Measurements from ENCODE around the gene USP5.
"Not testable (repeated sequence)": the region's sequence is repeated elsewhere in the genome, so short reads cannot be mapped to it uniquely, and the experiment has no call there.

The USP5 gene

DNA sequence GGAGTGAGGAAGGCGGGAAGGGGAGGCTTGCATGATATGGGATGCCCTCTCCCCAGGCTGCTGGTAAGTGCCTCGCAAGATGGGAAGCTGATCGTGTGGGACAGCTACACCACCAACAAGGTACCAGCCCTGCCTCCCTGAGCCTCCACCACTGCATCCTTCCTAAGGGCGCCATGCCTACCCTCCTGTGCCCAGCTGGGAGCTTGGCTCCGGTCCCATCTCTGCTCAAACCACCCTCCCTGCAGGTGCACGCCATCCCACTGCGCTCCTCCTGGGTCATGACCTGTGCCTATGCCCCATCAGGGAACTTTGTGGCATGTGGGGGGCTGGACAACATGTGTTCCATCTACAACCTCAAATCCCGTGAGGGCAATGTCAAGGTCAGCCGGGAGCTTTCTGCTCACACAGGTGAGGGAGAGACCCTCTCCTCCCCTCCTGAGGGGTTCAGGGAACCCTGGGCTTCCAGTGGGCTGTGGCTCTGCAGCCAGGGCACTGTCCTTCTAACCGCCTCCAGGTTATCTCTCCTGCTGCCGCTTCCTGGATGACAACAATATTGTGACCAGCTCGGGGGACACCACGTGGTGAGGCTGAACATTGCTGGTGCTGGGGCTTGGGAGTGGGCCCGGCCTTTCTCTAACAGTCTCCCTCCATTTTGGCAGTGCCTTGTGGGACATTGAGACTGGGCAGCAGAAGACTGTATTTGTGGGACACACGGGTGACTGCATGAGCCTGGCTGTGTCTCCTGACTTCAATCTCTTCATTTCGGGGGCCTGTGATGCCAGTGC, 8.6 kb upstream of the USP5 start:
- no peak for DNase-seq

DNA sequence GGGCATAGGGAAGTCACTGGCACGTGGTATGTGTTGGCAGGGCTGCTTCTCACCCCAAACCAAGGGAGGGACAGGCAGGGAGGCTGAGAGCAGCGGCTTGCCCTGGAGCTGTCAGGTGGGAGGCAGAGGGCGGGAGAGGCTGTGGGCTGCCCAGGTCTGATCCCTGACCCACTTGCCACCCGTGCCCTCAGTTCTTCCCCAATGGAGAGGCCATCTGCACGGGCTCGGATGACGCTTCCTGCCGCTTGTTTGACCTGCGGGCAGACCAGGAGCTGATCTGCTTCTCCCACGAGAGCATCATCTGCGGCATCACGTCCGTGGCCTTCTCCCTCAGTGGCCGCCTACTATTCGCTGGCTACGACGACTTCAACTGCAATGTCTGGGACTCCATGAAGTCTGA, 6.6 kb upstream of the USP5 start:
- no peak for DNase-seq

DNA sequence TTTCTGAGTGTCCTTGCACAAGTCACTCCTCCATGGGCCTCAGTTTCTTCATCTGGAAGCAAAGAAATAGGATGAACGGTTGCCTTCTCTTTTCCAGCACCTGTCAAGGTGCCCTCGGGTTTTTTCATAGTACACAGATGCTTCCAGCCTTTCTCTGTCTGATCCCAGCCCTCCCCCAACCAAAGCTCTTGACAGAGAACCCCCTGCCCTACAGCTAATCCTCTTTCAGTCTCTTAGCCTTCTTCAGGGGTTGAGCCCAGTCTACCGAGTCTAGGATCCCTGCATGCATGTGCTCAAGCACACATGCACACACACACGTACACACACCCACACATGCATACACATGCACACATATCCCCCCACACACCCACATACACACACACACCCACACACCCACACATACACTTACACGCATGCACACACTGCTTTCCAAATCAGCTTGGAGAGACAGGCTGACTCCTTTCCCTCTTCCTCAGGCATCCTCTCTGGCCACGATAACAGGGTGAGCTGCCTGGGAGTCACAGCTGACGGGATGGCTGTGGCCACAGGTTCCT, 5.6 kb upstream of the USP5 start:
- no peak for DNase-seq

DNA sequence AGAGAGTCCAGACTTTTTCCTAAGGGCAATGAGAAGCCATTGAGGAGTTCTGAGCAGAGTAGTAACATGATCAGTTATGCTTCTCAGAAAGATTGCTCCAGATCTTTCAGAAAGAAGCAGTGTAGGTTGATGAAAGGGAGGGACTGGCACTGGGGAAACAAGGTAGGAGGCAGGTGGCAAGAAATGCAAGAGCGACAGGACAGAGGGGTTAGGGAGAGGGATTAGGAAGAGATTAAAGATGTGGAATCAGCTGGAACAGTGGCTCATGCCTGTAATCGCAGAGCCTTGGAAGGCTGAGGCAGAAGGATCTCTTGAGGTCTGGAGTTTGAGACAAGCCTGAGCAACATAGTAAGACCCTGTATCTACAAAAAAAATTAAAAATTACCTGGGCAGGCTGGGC, 4.3 kb upstream of the USP5 start:
- DNase-seq = no peak

DNA sequence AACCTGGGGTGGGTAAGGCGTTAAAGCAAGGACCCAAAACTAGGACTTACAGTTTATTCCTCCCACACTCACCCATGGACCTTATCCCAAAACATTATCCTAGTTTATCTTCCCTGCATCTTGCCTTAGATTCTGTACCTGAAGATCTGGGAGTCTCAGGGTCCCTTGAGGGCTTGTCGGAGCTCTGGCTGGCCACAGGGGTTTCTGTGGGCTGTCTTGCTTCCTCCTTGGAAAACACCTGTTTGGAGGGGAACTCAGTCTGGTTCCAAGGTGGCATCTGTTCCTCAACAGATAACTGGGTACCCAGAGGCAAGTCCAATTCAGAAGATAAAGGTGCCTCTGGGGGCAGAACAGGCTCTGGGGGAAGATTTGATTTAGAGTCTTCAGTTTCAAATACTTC, 2.5 kb upstream of the USP5 start:
- no peak for DNase-seq

DNA sequence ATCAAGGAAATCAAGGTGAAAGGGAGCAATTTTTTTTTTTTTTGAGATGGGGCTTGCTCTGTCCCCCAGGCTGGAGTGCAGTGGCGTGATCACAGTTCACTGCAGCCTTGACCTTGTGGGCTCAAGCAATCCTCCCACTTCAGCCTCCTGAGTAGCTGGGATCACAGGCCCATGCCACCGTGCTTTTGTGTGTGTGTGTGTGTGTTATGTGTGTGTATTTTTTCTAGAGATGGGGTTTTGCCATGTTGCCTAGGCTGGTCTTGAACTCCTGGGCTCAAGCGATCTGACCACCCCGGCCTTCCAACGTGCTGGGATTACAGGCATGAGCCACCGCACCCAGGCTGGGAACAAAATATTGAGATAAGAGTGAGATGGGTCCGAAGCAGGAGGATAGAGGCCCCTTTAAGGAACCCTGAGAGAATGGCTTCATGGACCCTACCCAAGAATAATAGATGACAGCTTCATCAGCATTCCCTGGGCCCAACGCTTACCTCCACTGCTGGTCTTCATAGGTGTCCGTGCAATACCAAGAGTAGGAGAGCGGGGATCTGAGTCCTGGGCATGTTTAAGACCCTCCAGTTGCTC, 1.9 kb upstream of the USP5 start:
- DNase-seq = no peak

DNA sequence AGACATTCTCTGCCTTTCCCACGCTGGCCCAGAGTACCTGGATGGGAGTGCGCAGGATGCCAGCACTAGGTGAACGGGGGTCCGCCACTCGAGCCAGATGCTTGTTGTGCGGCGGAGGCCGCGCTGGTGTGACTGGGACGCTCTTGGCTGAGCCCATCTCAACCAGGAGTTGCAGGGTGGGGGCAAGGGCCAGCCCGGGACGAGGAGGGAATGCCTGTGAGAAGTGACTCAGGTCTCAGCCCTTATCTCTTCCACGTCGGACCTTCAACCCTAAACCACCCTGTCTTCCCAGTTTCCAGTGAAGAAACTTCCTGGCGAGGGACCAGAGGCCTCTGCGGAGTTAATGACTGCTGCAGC, 1.2 kb upstream of the USP5 start:
- DNase-seq = no peak

DNA sequence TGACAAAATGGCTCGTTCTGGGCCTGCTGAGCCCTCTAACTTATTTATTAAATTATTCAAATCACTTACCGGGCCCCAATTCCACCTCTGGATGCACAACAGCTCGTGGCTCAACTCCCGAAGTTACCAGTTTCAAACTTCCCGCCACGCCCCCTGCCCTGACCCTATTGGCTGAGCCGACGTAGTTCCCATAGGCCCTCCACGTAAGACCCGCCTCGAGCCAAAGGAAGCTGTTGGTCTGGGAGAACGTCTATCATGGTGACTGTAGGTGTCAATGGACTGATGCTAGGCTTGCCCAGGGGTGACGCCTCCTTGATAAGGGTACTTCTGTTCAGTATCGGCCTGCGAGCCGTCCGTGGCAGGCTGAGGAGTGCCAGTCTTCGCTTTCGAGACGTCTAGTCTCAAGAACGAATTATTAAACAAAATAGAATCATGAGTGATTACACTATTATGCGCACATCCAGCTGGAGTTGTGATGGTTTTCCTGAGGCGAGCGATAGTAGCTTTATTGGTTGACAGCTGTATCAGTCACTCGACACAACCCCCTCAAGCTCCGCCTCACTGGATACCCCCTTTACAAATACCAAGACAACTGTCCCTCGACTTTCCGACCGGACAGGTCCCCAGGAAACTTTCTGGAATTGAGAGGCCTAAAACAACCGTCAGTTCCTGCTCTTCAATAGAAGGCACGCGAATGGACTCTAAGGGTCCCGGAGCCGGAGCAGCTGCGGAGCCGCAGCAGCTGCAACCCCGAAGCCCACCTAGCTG, 613 bp upstream of the USP5 start, which contains the start of gene CDCA3:
Gene CDCA3, minus strand, starts transcription at position 134 of the 768 bp plus-strand sequence. CDS start 334 bp downstream, outside the sequence.
- peak; percentile 84 to 98 (median 90) for DNase-seq

DNA sequence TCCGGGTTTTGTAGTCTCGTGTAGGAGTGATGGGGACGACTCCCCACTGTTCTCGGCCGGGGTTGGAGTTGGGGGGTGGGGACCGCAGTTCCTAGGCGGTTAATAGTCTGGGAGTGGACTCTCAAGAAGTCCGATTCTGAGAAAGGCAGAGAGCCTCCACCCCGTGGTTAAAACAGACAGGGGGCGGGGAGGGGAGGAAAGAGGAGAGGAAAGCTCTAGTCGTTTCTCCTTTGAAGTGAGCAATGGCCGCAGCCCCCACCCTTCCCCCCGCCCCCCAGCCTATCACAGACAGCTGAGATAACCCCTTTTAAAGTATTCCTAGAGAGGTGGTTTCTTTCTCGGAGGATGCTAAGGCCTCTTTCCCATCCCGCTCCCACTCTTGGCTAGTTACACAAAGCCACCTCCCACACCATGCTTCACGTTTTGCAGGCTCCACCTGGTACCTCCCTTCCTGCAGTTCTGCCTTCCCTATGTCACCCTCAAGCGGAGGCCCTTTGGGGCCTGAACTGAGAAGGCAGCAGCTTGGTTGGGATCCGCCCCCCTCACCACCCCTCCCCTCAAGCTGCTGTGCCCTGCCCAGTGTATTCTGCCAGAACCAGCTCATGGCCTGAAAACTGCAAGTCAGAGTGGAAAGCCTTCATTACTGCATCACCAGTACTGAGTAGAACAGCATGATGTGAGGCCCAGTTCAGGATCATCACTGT, 853 bp downstream of the USP5 start:
- DNase-seq = peak in 4 of 5 donors; percentile 51 to 83 (median 55)

DNA sequence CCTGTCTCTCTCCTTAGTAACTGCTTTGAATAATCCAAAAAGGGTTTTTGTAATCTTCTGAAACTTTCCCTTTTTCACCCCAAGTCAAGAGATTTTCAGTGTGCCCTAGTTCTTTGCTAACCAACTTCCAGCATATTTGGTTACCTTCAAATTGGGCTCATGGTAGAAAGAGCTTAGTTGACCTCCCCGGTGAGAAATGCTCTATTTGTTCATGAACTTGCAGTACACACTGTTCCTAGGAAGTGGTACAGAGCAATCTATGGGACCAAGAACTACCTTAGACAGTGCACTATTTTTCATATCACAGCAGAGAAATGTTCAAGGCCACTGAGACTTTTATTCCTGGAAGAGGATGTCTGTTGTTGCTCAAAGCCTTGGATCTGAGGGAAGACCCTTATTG, 1.7 kb downstream of the USP5 start:
- no peak for DNase-seq

DNA sequence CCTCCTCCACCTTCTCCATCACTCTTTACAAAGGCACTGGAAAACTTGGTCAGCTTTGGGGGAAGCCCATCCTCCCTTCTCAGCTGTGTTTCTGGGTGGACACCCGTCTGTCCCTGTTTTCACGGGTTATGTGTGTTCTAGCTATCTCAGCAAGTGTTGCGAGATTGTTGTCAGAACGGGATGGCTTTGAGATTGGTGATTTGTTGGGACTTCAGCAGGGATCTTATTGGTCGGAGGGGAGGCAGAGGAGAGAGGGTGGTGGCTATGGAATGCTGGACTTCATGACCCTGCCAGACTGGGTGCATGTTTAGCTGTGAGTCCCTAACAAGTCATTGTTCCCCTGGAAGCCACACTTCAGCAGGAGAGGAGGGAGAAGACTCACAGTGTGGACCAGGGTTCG, 2.1 kb downstream of the USP5 start:
- DNase-seq = no peak

DNA sequence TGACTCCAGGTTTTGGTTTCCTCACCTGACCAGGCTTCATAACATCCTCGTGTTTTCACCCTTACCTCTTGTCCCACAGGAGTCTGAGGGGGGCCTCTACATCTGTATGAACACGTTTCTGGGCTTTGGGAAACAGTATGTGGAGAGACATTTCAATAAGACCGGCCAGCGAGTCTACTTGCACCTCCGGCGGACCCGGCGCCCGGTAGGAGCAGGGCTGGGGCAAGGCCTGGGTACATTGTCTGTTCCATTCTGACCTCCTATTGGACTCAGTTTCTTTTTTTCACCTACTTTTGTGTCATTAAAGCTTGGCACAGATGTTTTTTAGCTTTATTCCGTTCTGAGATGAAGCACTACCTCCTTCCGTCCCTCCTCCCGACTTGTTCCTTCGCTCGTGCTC, 3.4 kb downstream of the USP5 start:
- no peak for DNase-seq

DNA sequence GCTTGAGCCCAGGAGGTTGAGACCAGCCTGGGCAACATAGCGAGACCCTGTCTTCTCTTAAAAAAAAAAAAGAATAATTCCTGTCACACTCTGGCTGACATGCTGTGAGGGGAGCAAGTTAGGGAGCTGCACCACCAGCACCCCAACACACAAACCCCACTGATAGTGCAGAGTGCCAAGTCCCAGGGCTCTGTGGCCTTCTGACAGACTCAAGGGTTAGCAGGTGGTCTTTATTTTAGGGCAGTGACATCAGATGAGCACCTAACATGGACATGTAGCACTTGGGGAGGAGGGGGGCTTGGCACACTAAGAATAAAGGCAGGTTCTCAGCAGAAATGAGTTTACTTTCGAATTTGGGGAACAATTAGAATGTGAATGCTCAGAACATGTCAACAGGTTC, 6.8 kb downstream of the USP5 start:
- no peak for DNase-seq

DNA sequence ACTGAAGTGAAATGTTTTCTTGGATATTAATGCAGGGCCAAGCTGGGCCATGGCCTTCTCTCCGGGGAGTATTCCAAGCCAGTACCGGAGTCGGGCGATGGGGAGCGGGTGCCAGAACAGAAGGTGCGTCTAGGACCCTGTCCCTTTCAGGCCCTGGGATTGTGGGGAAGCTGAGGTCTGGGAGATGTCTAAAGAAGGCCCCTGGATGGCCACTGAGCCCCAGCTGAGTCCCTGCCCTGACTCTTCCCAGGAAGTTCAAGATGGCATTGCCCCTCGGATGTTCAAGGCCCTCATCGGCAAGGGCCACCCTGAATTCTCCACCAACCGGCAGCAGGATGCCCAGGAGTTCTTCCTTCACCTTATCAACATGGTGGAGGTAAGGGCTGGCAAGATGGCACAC, 8.2 kb downstream of the USP5 start:
- no peak for DNase-seq

DNA sequence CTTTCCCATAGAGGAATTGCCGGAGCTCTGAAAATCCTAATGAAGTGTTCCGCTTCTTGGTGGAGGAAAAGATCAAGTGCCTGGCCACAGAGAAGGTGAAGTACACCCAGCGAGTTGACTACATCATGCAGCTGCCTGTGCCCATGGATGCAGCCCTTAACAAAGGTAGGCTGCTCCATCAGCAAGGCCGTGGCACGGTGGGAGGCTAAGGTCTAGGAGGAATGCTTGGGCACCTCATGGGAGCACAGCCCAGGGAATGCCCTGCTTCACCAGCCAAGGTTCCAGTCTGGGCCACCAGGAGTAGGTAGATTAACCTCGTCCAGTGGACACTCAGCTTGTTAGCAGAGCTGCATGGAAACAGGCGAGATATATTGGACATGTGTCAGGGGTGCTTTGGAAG, 9.0 kb downstream of the USP5 start:
- DNase-seq = no peak

DNA sequence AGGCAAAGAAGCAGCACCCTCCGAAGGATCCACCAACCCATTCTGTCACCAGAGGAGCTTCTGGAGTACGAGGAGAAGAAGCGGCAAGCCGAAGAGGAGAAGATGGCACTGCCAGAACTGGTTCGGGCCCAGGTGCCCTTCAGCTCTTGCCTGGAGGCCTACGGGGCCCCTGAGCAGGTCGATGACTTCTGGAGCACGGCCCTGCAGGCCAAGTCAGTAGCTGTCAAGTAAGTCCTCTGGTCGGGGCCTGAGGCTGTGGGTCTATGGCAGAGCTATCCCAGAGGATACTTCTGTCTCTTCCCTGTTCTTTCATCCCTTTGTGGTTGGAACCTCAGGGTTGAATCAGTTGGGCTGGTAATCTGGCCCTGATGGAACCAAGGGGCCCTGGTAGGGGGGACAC, 9.4 kb downstream of the USP5 start:
- DNase-seq = no peak

DNA sequence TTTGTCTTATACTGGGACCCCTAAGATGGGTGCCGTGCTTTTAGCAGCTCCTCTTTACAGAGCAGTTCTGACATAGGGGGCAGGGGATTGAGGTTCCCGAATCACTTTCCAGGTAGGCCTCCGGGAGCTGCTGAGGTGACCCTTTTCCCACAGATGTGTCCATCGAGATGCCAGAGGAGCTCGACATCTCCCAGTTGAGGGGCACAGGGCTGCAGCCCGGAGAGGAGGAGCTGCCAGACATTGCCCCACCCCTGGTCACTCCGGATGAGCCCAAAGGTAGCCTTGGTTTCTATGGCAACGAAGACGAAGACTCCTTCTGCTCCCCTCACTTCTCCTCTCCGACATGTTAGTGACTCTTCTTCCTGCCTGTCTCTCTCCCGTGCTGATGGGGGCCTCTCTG, 11.1 kb downstream of the USP5 start:
- DNase-seq = no peak

DNA sequence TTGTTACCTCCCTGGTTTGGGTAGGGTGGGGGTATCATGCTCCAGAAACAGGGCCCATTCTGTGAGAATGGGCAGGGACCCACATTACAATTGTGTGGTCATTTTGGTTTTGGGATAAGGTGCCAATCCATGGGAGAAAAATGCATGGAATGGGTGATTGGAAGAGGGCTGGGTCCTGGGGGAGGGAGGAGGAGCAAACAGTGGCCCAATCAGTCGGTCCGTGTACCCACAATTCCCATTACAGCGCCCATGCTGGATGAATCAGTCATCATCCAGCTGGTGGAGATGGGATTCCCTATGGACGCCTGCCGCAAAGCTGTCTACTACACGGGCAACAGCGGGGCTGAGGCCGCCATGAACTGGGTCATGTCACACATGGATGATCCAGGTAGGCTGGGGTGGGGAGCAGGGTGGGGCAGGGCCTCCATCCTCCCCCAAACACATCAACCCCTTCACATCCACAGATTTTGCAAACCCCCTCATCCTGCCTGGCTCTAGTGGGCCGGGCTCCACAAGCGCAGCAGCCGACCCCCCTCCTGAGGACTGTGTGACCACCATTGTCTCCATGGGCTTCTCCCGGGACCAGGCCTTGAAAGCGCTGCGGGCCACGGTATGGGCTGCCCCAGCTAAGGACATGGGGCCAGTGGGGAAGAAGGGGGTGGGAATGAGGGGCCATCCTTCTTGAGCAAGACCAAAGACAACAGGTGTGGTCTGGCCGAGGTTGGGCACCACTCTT, 11.8 kb downstream of the USP5 start:
- DNase-seq = no peak

DNA sequence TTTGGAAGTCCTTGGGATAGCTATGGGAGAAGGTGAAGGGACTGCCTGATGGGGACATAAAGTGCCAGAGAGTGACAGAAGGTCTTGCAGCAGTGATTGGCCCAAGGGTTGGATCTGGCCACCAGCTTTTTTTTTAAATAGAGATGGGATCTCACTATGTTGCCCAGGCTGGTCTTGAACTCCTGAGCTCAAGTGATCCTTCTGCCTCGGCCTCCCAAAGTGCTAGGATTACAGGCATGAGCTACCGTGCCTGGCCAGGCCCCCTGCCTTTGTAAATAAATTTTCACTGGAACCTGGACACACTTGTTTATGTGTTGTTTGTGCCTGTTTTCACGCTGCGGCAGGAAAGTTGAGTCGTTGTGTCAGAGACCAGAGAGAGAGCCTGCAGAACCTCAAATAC, 13.4 kb downstream of the USP5 start:
- DNase-seq = not testable (repeated sequence)

DNA sequence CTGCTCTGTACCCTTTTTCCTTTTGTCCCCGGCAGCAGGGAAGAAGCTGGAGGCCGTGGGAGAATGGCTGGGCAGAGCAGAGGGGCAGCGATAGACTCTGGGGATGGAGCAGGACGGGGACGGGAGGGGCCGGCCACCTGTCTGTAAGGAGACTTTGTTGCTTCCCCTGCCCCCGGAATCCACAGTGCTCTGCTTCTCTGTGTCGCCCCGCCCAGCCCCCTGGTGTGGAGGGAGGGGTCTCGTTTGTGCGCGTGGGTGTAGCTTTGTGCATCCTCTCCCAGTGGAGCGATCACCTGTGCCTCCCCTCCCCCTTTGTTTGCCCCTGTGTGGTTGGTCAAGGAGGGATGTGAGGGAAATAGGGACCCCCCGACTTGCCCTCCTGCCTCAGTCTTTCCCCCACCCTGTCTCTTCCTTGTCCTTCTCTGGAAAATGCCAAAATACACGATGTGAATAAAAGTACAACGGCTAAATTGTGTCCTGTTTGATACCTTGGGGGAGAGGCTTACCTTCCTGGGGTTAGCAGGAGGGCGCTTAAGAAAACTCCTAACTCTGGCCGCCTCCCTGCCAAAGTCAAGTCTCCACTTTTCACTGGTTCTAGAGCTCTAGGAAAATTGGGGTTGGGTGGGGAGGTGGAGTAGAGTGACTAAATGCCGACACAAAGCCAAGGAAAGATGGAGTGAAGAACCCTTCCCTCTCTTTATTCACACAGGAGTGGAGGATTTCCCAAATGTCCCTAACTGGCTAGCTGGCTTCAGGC, 14.4 kb downstream of the USP5 start:
- no peak for DNase-seq

DNA sequence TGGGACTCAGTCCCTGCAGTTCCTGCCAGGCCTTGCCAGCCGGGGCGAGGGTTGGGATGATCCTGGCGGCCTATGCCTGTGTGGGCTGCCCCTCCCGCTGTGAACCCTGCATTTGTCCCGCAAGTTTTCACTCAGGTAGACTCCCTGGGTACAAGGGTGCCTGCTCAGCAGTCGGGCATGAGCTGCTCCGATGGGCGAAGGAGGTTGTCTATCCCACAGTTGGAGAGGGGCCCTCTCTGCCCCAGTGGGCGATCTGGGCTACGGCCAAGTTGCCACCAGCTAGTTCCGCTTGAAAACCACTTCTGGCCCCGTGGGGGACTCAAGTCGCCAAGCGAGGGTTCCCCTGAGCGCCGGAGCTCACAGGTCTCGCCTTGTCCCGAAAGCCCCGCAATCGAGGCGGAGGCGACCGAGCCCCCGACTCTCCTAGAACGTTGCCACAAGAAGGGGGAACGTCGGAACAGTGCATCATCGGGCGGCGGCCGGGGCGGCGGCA, 15.0 kb downstream of the USP5 start:
- DNase-seq = no peak
